ENCODE data around the gene KRAS. TPM values are rescaled to one million over a fixed set of nuclear protein-coding genes. Genes with fewer than 3 reads are reported as not detected.

KRAS gene
- total RNA-seq, 1 experiment from 2014 or later: 6.2 TPM

- Histone ChIP-seq H4K20me1 (ENCODE audit: low read length) (no peaks in the 10 kb centered on the region), H3K9me2 (replicated peaks; ENCODE audit: low read length) (no peaks in the 10 kb centered on the region), H3K27ac (ENCODE audit: low read length) (no peak overlapping the region), H3K4me3 (ENCODE audit: low read length) (no peak overlapping the region), H3K4me2 (ENCODE audit: low read length) (no peak overlapping the region), H3K4me1 (ENCODE audit: insufficient read depth, low read length) (no peaks in the 10 kb centered on the region), H2AFZ (ENCODE audit: low read length) (no peak overlapping the region), H3K9me3 (ENCODE audit: low read length) (no peaks in the 10 kb centered on the region), H3K36me3 (ENCODE audit: low read depth, low read length) (no peaks in the 10 kb centered on the region), H3K9ac (ENCODE audit: low read length) (no peak overlapping the region), H3K79me2 (ENCODE audit: low read length) (no peaks in the 10 kb centered on the region), H3K27me3 (ENCODE audit: low read length) (peaks cover 10% of the 10 kb centered on the region; the same call in 1 of the 2 replicates), H3F3A (ENCODE audit: low read length, unreplicated experiment) (no peaks in the 10 kb centered on the region)
- ATAC-seq (no peak), DNase-seq (no peak)
- POLR2A ChIA-PET (ENCODE audit: unreplicated experiment): no interaction called here
- intact Hi-C loops (cut with micrococcal nuclease): no loop called here
- BruUV-seq (replicated peaks): no TSS peak
- CTCF ChIA-PET: no interaction called here
- TF ChIP-seq EZH2phosphoT487 (IDR thresholded peaks at IDR 0.05; ENCODE audit: borderline replicate concordance, low read length): no peak
- no peak for TF ChIP-seq CTCF (conservative IDR thresholded peaks at IDR 0.05; ENCODE audit: low read depth, low read length)
- TF ChIP-seq EZH2 (IDR thresholded peaks at IDR 0.05; ENCODE audit: low read length, unreplicated experiment): no peak
Observed at GRCh38 chr12:25287610-25288009, 36.9 kb upstream of the KRAS start.

- Histone ChIP-seq H3F3A (ENCODE audit: low read length, unreplicated experiment) (no peaks in the 10 kb centered on the region), H3K9me3 (ENCODE audit: low read length) (no peaks in the 10 kb centered on the region), H3K36me3 (ENCODE audit: low read depth, low read length) (no peaks in the 10 kb centered on the region), H3K27ac (ENCODE audit: low read length) (no peak overlapping the region), H4K20me1 (ENCODE audit: low read length) (no peaks in the 10 kb centered on the region), H3K9me2 (replicated peaks; ENCODE audit: low read length) (no peaks in the 10 kb centered on the region), H3K4me3 (ENCODE audit: low read length) (no peak overlapping the region), H3K9ac (ENCODE audit: low read length) (no peak overlapping the region), H3K4me1 (ENCODE audit: insufficient read depth, low read length) (no peaks in the 10 kb centered on the region), H3K79me2 (ENCODE audit: low read length) (no peaks in the 10 kb centered on the region), H2AFZ (ENCODE audit: low read length) (no peak overlapping the region), H3K27me3 (ENCODE audit: low read length) (peaks cover 13% of the 10 kb centered on the region; the same call in 1 of the 2 replicates), H3K4me2 (ENCODE audit: low read length) (no peak overlapping the region)
- no peak for ATAC-seq
- intact Hi-C loops (cut with micrococcal nuclease): no loop called here
- CTCF ChIA-PET: no interaction called here
- no TSS peak for BruUV-seq (replicated peaks)
- POLR2A ChIA-PET (ENCODE audit: unreplicated experiment): no interaction called here
- DNase-seq: peak; percentile 35
- TF ChIP-seq CTCF (conservative IDR thresholded peaks at IDR 0.05; ENCODE audit: low read depth, low read length) (no peak), EZH2phosphoT487 (IDR thresholded peaks at IDR 0.05; ENCODE audit: borderline replicate concordance, low read length) (no peak), EZH2 (IDR thresholded peaks at IDR 0.05; ENCODE audit: low read length, unreplicated experiment) (no peak)
Observed at GRCh38 chr12:25286837-25287236, 36.1 kb upstream of the KRAS start.

- Histone ChIP-seq H2AFZ (ENCODE audit: low read length) (no peak overlapping the region), H3K4me3 (ENCODE audit: low read length) (no peak overlapping the region), H3K79me2 (ENCODE audit: low read length) (no peaks in the 10 kb centered on the region), H3K4me1 (ENCODE audit: insufficient read depth, low read length) (no peaks in the 10 kb centered on the region), H3K27ac (ENCODE audit: low read length) (no peak overlapping the region), H3K9ac (ENCODE audit: low read length) (no peak overlapping the region), H3K4me2 (ENCODE audit: low read length) (no peak overlapping the region), H3K27me3 (ENCODE audit: low read length) (peaks cover 18% of the 10 kb centered on the region), H3K9me3 (ENCODE audit: low read length) (no peaks in the 10 kb centered on the region), H3K9me2 (replicated peaks; ENCODE audit: low read length) (no peaks in the 10 kb centered on the region), H4K20me1 (ENCODE audit: low read length) (no peaks in the 10 kb centered on the region), H3F3A (ENCODE audit: low read length, unreplicated experiment) (no peaks in the 10 kb centered on the region), H3K36me3 (ENCODE audit: low read depth, low read length) (no peaks in the 10 kb centered on the region)
- DNase-seq: no peak
- intact Hi-C loops (cut with micrococcal nuclease): no loop called here
- POLR2A ChIA-PET (ENCODE audit: unreplicated experiment): no interaction called here
- TF ChIP-seq EZH2 (IDR thresholded peaks at IDR 0.05; ENCODE audit: low read length, unreplicated experiment) (no peak), EZH2phosphoT487 (IDR thresholded peaks at IDR 0.05; ENCODE audit: borderline replicate concordance, low read length) (no peak), CTCF (conservative IDR thresholded peaks at IDR 0.05; ENCODE audit: low read depth, low read length) (no peak)
- no peak for ATAC-seq
- BruUV-seq (replicated peaks): no TSS peak
- CTCF ChIA-PET: no interaction called here
Observed at GRCh38 chr12:25284024-25284423, 33.3 kb upstream of the KRAS start.

All from PC-3 (cell line).